Cardiac fibroblast (primary cell): ENCODE measurements around the gene TP53I3.

Experiments used
- DNase-seq, 2 donors: peaks; one replicate each; pipeline versions ENCODE4 v3.0.0 to v3.0.0-alpha.2; 2010; ENCODE audit warnings: low read depth in 2 of 2
- H3K4me3 ChIP-seq, 2 donors: replicated peaks in 1 of 2; 1 replicate in 1 of 2; 2 replicates in 1 of 2; pipeline ENCODE4 v1.5.1; 2011; ENCODE audit warnings: low read depth in 2 of 2, low read length in 2 of 2, mild to moderate bottlenecking in 2 of 2, moderate library complexity in 1 of 2
- TF ChIP-seq, protein P1 (sequence below): IDR thresholded peaks from one replicate; pipeline ENCODE4 v1.5.1; 2011; ENCODE audit warnings: low read depth, mild to moderate bottlenecking, low read length, inconsistent platforms

TP53I3 gene

DNA sequence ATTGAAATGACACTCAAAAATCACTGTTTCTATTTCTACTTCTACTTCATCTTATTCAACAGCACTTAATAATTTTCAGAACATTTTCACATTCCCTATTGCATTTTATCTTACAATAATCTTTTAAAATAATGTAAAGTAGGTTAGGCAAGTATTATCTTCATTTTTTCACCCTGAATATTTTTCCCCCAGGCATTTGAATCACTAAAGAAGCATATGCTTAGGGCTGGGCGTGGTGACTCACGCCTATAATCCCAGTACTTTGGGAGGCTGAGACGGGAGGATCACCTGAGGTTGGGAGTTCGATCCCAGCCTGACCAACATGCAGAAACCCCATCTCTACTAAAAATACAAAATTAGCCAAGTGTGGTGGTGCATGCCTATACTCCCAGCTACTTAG lies 44.1 kb downstream of the TP53I3 start:
- TF ChIP-seq, protein P1, sequence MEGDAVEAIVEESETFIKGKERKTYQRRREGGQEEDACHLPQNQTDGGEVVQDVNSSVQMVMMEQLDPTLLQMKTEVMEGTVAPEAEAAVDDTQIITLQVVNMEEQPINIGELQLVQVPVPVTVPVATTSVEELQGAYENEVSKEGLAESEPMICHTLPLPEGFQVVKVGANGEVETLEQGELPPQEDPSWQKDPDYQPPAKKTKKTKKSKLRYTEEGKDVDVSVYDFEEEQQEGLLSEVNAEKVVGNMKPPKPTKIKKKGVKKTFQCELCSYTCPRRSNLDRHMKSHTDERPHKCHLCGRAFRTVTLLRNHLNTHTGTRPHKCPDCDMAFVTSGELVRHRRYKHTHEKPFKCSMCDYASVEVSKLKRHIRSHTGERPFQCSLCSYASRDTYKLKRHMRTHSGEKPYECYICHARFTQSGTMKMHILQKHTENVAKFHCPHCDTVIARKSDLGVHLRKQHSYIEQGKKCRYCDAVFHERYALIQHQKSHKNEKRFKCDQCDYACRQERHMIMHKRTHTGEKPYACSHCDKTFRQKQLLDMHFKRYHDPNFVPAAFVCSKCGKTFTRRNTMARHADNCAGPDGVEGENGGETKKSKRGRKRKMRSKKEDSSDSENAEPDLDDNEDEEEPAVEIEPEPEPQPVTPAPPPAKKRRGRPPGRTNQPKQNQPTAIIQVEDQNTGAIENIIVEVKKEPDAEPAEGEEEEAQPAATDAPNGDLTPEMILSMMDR = no peak
- H3K4me3 ChIP-seq = no peak overlapping the region
- no peak for DNase-seq

DNA sequence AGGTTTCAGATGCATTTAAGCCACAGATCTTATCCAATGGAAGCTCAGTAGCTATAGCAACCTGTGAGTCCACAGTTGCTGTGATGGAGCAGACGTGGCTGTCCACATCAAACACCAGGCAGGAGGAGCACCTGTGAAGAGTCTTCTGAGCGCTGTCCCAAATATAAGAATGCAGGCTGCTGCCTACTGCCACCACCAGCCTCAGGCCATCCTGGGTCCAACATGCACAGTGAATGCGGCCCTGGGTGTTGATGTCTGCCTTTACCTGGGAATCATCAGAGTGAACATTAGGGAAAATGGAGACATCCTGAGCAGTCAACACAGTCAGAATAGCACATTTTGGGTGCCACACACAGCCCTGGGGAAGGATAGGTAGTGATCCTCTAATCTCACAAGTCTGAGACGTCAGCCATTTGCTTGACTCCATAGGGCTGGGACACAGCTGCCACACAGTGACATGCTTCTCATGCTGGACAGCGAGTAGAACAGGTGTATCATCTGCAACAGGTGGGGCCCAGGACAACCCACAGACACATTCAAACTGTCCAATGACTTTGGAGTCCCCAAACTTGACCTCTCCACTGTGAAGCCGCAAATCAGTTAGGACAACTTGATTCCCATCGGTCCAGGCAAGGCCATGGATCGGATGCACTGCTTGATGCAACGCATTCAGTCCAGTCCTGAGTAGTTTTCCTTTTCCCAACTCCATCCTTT lies 45.7 kb downstream of the TP53I3 start:
- TF ChIP-seq, protein P1 = no peak
- H3K4me3 ChIP-seq = no peak overlapping the region
- no peak for DNase-seq
